ENCODE results near the gene CD7.

CD7 gene

GRCh38 chr17:82275326-82275725 is 42.1 kb downstream of the CD7 start:
- no peaks in the 10 kb centered on the region for H3K9me3 ChIP-seq (replicated peaks in 1 of 2; ENCODE audit: control insufficient read depth in 2 of 2, insufficient read depth in 1 of 2, low read depth in 1 of 2, low read length in 2 of 2)
- no peak overlapping the region for H4K8ac ChIP-seq (ENCODE audit: low read depth, low read length)
- H3K4me3 ChIP-seq (ENCODE audit: low read length in 2 of 2): no peak overlapping the region
- H3K4ac ChIP-seq (ENCODE audit: low read length): no peak overlapping the region
- no peak overlapping the region for H2BK12ac ChIP-seq (ENCODE audit: low read length)
- peaks cover 16 to 22% of the 10 kb centered on the region in 2 donors for H3K36me3 ChIP-seq (replicated peaks in 1 of 2; ENCODE audit: control insufficient read depth in 2 of 2, insufficient read depth in 2 of 2, low read length in 2 of 2)
- H3K4me2 ChIP-seq (ENCODE audit: insufficient read depth, low read length, poor library complexity, severe bottlenecking): no peak overlapping the region
- H3K79me1 ChIP-seq (ENCODE audit: low read depth, low read length): peaks cover 6% of the 10 kb centered on the region
- H3K9ac ChIP-seq (ENCODE audit: low read depth, low read length, poor library complexity): no peak overlapping the region
- no peak overlapping the region for H3K18ac ChIP-seq (ENCODE audit: low read length)
- H3K27ac ChIP-seq (replicated peaks; ENCODE audit: low read length): no peak overlapping the region
- no peak overlapping the region for H2BK120ac ChIP-seq (ENCODE audit: low read depth, low read length)
- no peak for DNase-seq (ENCODE audit: low spot score)
- no peak overlapping the region for H3K14ac ChIP-seq (ENCODE audit: low read length)
- peak overlapping the region; percentile 71 for H2BK5ac ChIP-seq (ENCODE audit: low read length)
- no peak overlapping the region for H3K23ac ChIP-seq (ENCODE audit: low read depth, low read length, poor library complexity)
- H2AK5ac ChIP-seq (ENCODE audit: low read depth, low read length): peak overlapping the region; percentile 5
- no peak overlapping the region for H2AFZ ChIP-seq (ENCODE audit: low read length)
- H2BK15ac ChIP-seq (ENCODE audit: low read length): no peak overlapping the region
- H3K27me3 ChIP-seq (ENCODE audit: control insufficient read depth in 3 of 3, insufficient read depth in 3 of 3, low read depth in 1 of 3, low read length in 3 of 3): no peaks in the 10 kb centered on the region
- WGBS, 2 donors (ENCODE audit: extremely low coverage in 2 of 2, insufficient read length in 2 of 2, insufficient replicate concordance in 1 of 2): no CpG with 5 or more reads among the region's 14 CpGs
- H3K4me1 ChIP-seq (ENCODE audit: control insufficient read depth in 2 of 2, insufficient read depth in 1 of 2, low read depth in 1 of 2, low read length in 2 of 2): peaks cover 10% of the 10 kb centered on the region in 2 donors
- no peak overlapping the region for H4K91ac ChIP-seq (ENCODE audit: low read depth, low read length, poor library complexity)

GRCh38 chr17:82274134-82275020 is 43.0 kb downstream of the CD7 start:
- Histone ChIP-seq H3K4me2 (ENCODE audit: insufficient read depth, low read length, poor library complexity, severe bottlenecking) (peak overlapping the region; percentile 94), H2BK12ac (ENCODE audit: low read length) (peak overlapping the region; percentile 8), H3K27me3 (ENCODE audit: control insufficient read depth in 3 of 3, insufficient read depth in 3 of 3, low read depth in 1 of 3, low read length in 3 of 3) (no peaks in the 10 kb centered on the region), H3K9me3 (replicated peaks in 1 of 2; ENCODE audit: control insufficient read depth in 2 of 2, insufficient read depth in 1 of 2, low read depth in 1 of 2, low read length in 2 of 2) (no peaks in the 10 kb centered on the region), H2AFZ (ENCODE audit: low read length) (peak overlapping the region; percentile 97), H2BK120ac (ENCODE audit: low read depth, low read length) (no peak overlapping the region), H3K14ac (ENCODE audit: low read length) (peak overlapping the region; percentile 47), H3K4me3 (ENCODE audit: low read length in 2 of 2) (peak overlapping the region; percentile 68 to 79), H3K18ac (ENCODE audit: low read length) (peak overlapping the region; percentile 88), H3K27ac (replicated peaks; ENCODE audit: low read length) (no peak overlapping the region), H4K8ac (ENCODE audit: low read depth, low read length) (no peak overlapping the region), H3K79me1 (ENCODE audit: low read depth, low read length) (peaks cover 6% of the 10 kb centered on the region), H3K23ac (ENCODE audit: low read depth, low read length, poor library complexity) (peak overlapping the region; percentile 19), H2BK5ac (ENCODE audit: low read length) (peak overlapping the region; percentile 71), H2BK15ac (ENCODE audit: low read length) (no peak overlapping the region), H3K9ac (ENCODE audit: low read depth, low read length, poor library complexity) (peak overlapping the region; percentile 79), H2AK5ac (ENCODE audit: low read depth, low read length) (peak overlapping the region; percentile 79), H4K91ac (ENCODE audit: low read depth, low read length, poor library complexity) (peak overlapping the region; percentile 73), H3K4me1 (ENCODE audit: control insufficient read depth in 2 of 2, insufficient read depth in 1 of 2, low read depth in 1 of 2, low read length in 2 of 2) (peaks cover 10 to 15% of the 10 kb centered on the region in 2 donors), H3K4ac (ENCODE audit: low read length) (no peak overlapping the region), H3K36me3 (replicated peaks in 1 of 2; ENCODE audit: control insufficient read depth in 2 of 2, insufficient read depth in 2 of 2, low read length in 2 of 2) (peaks cover 17 to 31% of the 10 kb centered on the region in 2 donors)
- WGBS, 2 donors (ENCODE audit: extremely low coverage in 2 of 2, insufficient read length in 2 of 2, insufficient replicate concordance in 1 of 2): no CpG with 5 or more reads among the region's 27 CpGs
- DNase-seq (ENCODE audit: low spot score): no peak

GRCh38 chr17:82273327-82274133 is 43.9 kb downstream of the CD7 start, which contains the start of gene CSNK1D:
Gene CSNK1D (minus strand): TSS chr17:82273700. CDS start chr17:82273381, 319 bp downstream.
- H2AFZ ChIP-seq (ENCODE audit: low read length): peak within 1 kb of the TSS; percentile 97
- peak within 1 kb of the TSS; percentile 90 for H3K27ac ChIP-seq (replicated peaks; ENCODE audit: low read length)
- peak within 1 kb of the TSS; percentile 65 for H2BK15ac ChIP-seq (ENCODE audit: low read length)
- H3K14ac ChIP-seq (ENCODE audit: low read length): peak within 1 kb of the TSS; percentile 92
- H3K4me3 ChIP-seq (ENCODE audit: low read length in 2 of 2): peak within 1 kb of the TSS; percentile 68 to 93
- H2AK5ac ChIP-seq (ENCODE audit: low read depth, low read length): peak within 1 kb of the TSS; percentile 89
- H3K23ac ChIP-seq (ENCODE audit: low read depth, low read length, poor library complexity): peak within 1 kb of the TSS; percentile 44
- H3K4me2 ChIP-seq (ENCODE audit: insufficient read depth, low read length, poor library complexity, severe bottlenecking): peak within 1 kb of the TSS; percentile 94
- peak within 1 kb of the TSS; percentile 73 for H4K91ac ChIP-seq (ENCODE audit: low read depth, low read length, poor library complexity)
- WGBS, 2 donors (ENCODE audit: extremely low coverage in 2 of 2, insufficient read length in 2 of 2, insufficient replicate concordance in 1 of 2): no CpG with 5 or more reads among the region's 80 CpGs
- peak within 1 kb of the TSS; percentile 79 for H3K9ac ChIP-seq (ENCODE audit: low read depth, low read length, poor library complexity)
- peaks cover 8 to 17% of the 10 kb centered on the region in 2 donors for H3K4me1 ChIP-seq (ENCODE audit: control insufficient read depth in 2 of 2, insufficient read depth in 1 of 2, low read depth in 1 of 2, low read length in 2 of 2)
- H3K18ac ChIP-seq (ENCODE audit: low read length): peak within 1 kb of the TSS; percentile 98
- H2BK120ac ChIP-seq (ENCODE audit: low read depth, low read length): peak within 1 kb of the TSS; percentile 66
- H2BK5ac ChIP-seq (ENCODE audit: low read length): peak within 1 kb of the TSS; percentile 99
- DNase-seq (ENCODE audit: low spot score): peak; percentile 93
- H3K27me3 ChIP-seq (ENCODE audit: control insufficient read depth in 3 of 3, insufficient read depth in 3 of 3, low read depth in 1 of 3, low read length in 3 of 3): no peaks in the 10 kb centered on the region
- no peak within 1 kb of the TSS for H4K8ac ChIP-seq (ENCODE audit: low read depth, low read length)
- H3K9me3 ChIP-seq (replicated peaks in 1 of 2; ENCODE audit: control insufficient read depth in 2 of 2, insufficient read depth in 1 of 2, low read depth in 1 of 2, low read length in 2 of 2): no peaks in the 10 kb centered on the region
- peaks cover 6% of the 10 kb centered on the region for H3K79me1 ChIP-seq (ENCODE audit: low read depth, low read length)
- H3K4ac ChIP-seq (ENCODE audit: low read length): no peak within 1 kb of the TSS
- H3K36me3 ChIP-seq (replicated peaks in 1 of 2; ENCODE audit: control insufficient read depth in 2 of 2, insufficient read depth in 2 of 2, low read length in 2 of 2): peaks cover 20 to 40% of the 10 kb centered on the region in 2 donors
- peak within 1 kb of the TSS; percentile 8 for H2BK12ac ChIP-seq (ENCODE audit: low read length)

Measured in neuronal stem cell (in vitro differentiated cells).